K562 (cell line): Measurements from ENCODE around the gene ALG11. TPM values are rescaled to one million over a fixed set of nuclear protein-coding genes. Genes with fewer than 3 reads are reported as not detected.

Experiments
- ATAC-seq: fragments of 200-7000 bp; cut with Tn5 transposase; 3 replicates; pipeline ENCODE4 v1.9.1; 2020; ENCODE audit warnings: moderate library complexity
- BruUV-seq: library from RNA; stranded (reverse); fragments of 400-500 nt; replicated peaks from 2 replicates; lab custom pipeline; 2021; lab: Mats Ljungman, UMichigan
- CTCF ChIA-PET: fragments of 300-600 bp; formaldehyde crosslinking; extraction: SDS; loops from one replicate; lab custom pipeline; 2021; ENCODE audit warnings: low intra/inter-chr PET ratio; lab: Yijun Ruan, JAX
- POLR2A ChIA-PET: fragments of 300-600, 350-650 bp; sonication (Branson Sonifier 250); formaldehyde crosslinking; extraction: SDS; loops from one replicate; lab custom pipeline; 2021; ENCODE audit warnings: antibody characterized with exemption, inconsistent platforms; lab: Yijun Ruan, JAX
- DNase-seq, 4 experiments: peaks; one replicate each; pipeline versions ENCODE4 v3.0.0 to v3.0.0-alpha.2; 2011 to 2018; ENCODE audit warnings: low spot score in 3 of 4, mixed read lengths in 3 of 4; ENCODE audit errors: extremely low read depth in 1 of 4
- FAIRE-seq: peaks from 2 replicates; lab custom pipeline; 2011; peaks lifted over from hg19 to GRCh38; lab: Jason Lieb, UNC
- H2AFZ ChIP-seq: 2 replicates; pipeline ENCODE4 v1.6.0; 2011; ENCODE audit warnings: low read depth, low read length, control low read depth, inconsistent platforms
- H3K27ac ChIP-seq: fragments of 200-600 bp; 3 replicates; pipeline ENCODE4 v1.8.0; 2011; ENCODE audit warnings: low read depth, mild to moderate bottlenecking, control low read depth, inconsistent platforms, low read length, moderate library complexity, mixed read lengths; ENCODE audit errors: extremely low read depth
- H3K27me3 ChIP-seq, 2 experiments: fragments of 300-600 bp in 1 of 2; 2 replicates in 1 of 2; 3 replicates in 1 of 2; pipeline versions ENCODE4 v1.6.0 to v1.8.0; 2011; ENCODE audit warnings: inconsistent platforms in 2 of 2, low read length in 2 of 2, mild to moderate bottlenecking in 1 of 2, mixed read lengths in 1 of 2, moderate library complexity in 1 of 2; ENCODE audit not compliant: control insufficient read depth in 2 of 2, insufficient read depth in 2 of 2
- H3K36me3 ChIP-seq: fragments of 300-600 bp; 3 replicates; pipeline ENCODE4 v1.8.0; 2011; ENCODE audit warnings: mild to moderate bottlenecking, low read length, inconsistent platforms; ENCODE audit not compliant: control insufficient read depth, insufficient read depth
- H3K4me1 ChIP-seq, 2 experiments: fragments of 200-600 bp in 1 of 2; replicated peaks in 1 of 2; 2 replicates in 1 of 2; 3 replicates in 1 of 2; pipeline versions ENCODE4 v1.5.1 to v1.8.0; 2011; ENCODE audit warnings: inconsistent platforms in 2 of 2, low read length in 2 of 2, mild to moderate bottlenecking in 1 of 2, mixed read lengths in 1 of 2, moderate library complexity in 1 of 2; ENCODE audit not compliant: control insufficient read depth in 2 of 2, insufficient read depth in 2 of 2
- H3K4me2 ChIP-seq: 2 replicates; pipeline ENCODE4 v1.6.1; 2011; ENCODE audit warnings: low read length, control low read depth, inconsistent platforms, mixed read lengths; ENCODE audit not compliant: insufficient read depth
- H3K4me3 ChIP-seq: fragments of 200-600 bp; sonication (generic), shearing (Covaris generic); 2 replicates; pipeline ENCODE4 v1.5.1; 2016; ENCODE audit warnings: control low read depth, inconsistent platforms
- H3K79me2 ChIP-seq: fragments of 200-600 bp; 3 replicates; pipeline ENCODE4 v1.8.0; 2011; ENCODE audit warnings: low read length, inconsistent platforms; ENCODE audit not compliant: control insufficient read depth, insufficient read depth
- H3K9ac ChIP-seq, 2 experiments: 2 replicates each; pipeline versions ENCODE4 v1.6.0 to v1.6.1; 2011; ENCODE audit warnings: low read depth in 2 of 2, low read length in 2 of 2, control low read depth in 1 of 2, inconsistent platforms in 1 of 2, mild to moderate bottlenecking in 1 of 2, mixed read lengths in 1 of 2; ENCODE audit not compliant: insufficient read depth in 1 of 2
- H3K9me1 ChIP-seq: one replicate; pipeline ENCODE4 v1.6.0; 2011; ENCODE audit warnings: inconsistent platforms, mild to moderate bottlenecking, low read length, moderate library complexity; ENCODE audit not compliant: control insufficient read depth, insufficient read depth
- H3K9me3 ChIP-seq: replicated peaks from 2 replicates; pipeline ENCODE4 v1.5.1; 2011; ENCODE audit warnings: low read depth, low read length, inconsistent platforms; ENCODE audit not compliant: control insufficient read depth, insufficient read depth
- H4K20me1 ChIP-seq: replicated peaks from 2 replicates; pipeline ENCODE4 v1.6.1; 2011; ENCODE audit warnings: low read length, inconsistent platforms, mixed read lengths; ENCODE audit not compliant: control insufficient read depth, insufficient read depth
- BCOR ChIP-seq: fragments of 450-650 bp; IDR thresholded peaks from 2 replicates; pipeline ENCODE4 v1.6.1; 2016
- HINFP ChIP-seq: fragments of 450-650 bp; conservative IDR thresholded peaks from 2 replicates; pipeline ENCODE4 v1.6.1; 2016; ENCODE audit warnings: missing genetic modification characterization, low read depth, mild to moderate bottlenecking, control low read depth, missing compliant biosample characterization
- SIRT6 ChIP-seq: IDR thresholded peaks from one replicate; pipeline ENCODE4 v1.6.1; 2012; ENCODE audit warnings: low read depth, mild to moderate bottlenecking, control low read depth, inconsistent platforms, low read length, moderate library complexity
- ZNF384 ChIP-seq: IDR thresholded peaks from 2 replicates; pipeline ENCODE4 v1.6.1; 2012; ENCODE audit warnings: low read depth, low read length, improper control_type of control experiment
- ZNF511 ChIP-seq: sonication (generic); formaldehyde crosslinking; IDR thresholded peaks from 2 replicates; pipeline ENCODE4 v1.8.0; 2022; ENCODE audit warnings: mild to moderate bottlenecking, missing genetic modification reagents
- WGBS: fragments of 100-300 bp; shearing (Covaris generic); methylation state at CpG from one replicate; pipeline ENCODE4 v1.1.6; 2016; ENCODE audit warnings: low coverage, mixed read lengths; ENCODE audit not compliant: insufficient coverage; ENCODE audit errors: missing lambda C conversion rate; 5-methylcytosine and 5-hydroxymethylcytosine counted together
- in situ Hi-C: fragments of 300-500 bp; cut with MboI; formaldehyde crosslinking; loops from 4 replicates; pipeline ENCODE4 v1.15.0; 2018; ENCODE audit warnings: inconsistent platforms, mixed read lengths
- intact Hi-C: fragments of 100-400 bp; cut with micrococcal nuclease; formaldehyde crosslinking; loops from 2 replicates; pipeline ENCODE4 v1.14.2; 2022
- polyA plus RNA-seq, 8 experiments: library from polyadenylated mRNA; depleted of rRNA in 4 of 8; stranded (reverse) in 5 of 8; unstranded in 3 of 8; fragments of >200 nt; fragmentation: Nextera tagmentation in 2 of 8; fragmentation: Illumina TruSeq in 1 of 8; extraction: Ambion mirVana in 2 of 8; extraction: Trizol in 1 of 8; gene quantifications; 2 replicates each; pipeline versions ENCODE4 v1.2.1 to v1.2.3, GENCODE V29; 2011 to 2014; ENCODE audit warnings: inconsistent platforms in 1 of 8, missing spikeins in 1 of 8
- total RNA-seq, 7 experiments: library from RNA; depleted of rRNA in 6 of 7; stranded (reverse); fragments of >200 nt in 6 of 7; fragmentation: Illumina TruSeq in 2 of 7; extraction: Trizol in 2 of 7; gene quantifications; 2 replicates each; pipeline versions ENCODE4 v1.2.1 to v1.2.3, GENCODE V29; 2011 to 2021; ENCODE audit warnings: low replicate concordance in 1 of 7

Gene ALG11
- total and polyA plus RNA-seq, 9 of the 15 experiments (the other 6 are each of a cell fraction or from before 2014, with no cell fraction given): 7.3 to 19.2 (median 16.3) TPM

GRCh38 chr13:52024481-52024880 lies 12.3 kb downstream of the ALG11 start, which contains the start of gene UTP14C:
Gene UTP14C, plus strand, starts transcription at chr13:52024691. Its CDS starts 4,114 bp downstream, at chr13:52028805.
- Histone ChIP-seq H3K4me3 (no peak within 1 kb of the TSS), H3K9ac (no peak within 1 kb of the TSS), H3K4me1 (peaks cover 3 to 4% of the 10 kb centered on the region in 2 experiments; a peak in 2 of 5 replicates), H3K4me2 (no peak within 1 kb of the TSS), H3K36me3 (peaks cover 77% of the 10 kb centered on the region), H4K20me1 (no peaks in the 10 kb centered on the region), H3K27me3 (no peaks in the 10 kb centered on the region), H3K9me1 (peaks cover 3% of the 10 kb centered on the region), H3K79me2 (peaks cover 23% of the 10 kb centered on the region; the same call in 2 of the 3 replicates), H3K9me3 (peaks cover 6% of the 10 kb centered on the region), H2AFZ (no peak within 1 kb of the TSS), H3K27ac (no peak within 1 kb of the TSS)
- ATAC-seq: no peak
- TF ChIP-seq HINFP (no peak), BCOR (no peak), SIRT6 (no peak), ZNF384 (no peak), ZNF511 (CRISPR knock-in tag) (no peak)
- CTCF ChIA-PET: no interaction called here
- TSS peak; percentile 8 for BruUV-seq
- no peak for FAIRE-seq
- DNase-seq: no peak
- in situ Hi-C loops: no loop called here
- 94% methylated on average over 3 of the region's 3 CpGs for WGBS
- intact Hi-C loops: no loop called here
- POLR2A ChIA-PET: interaction anchor here (0.5 to 0.7 kb wide), 2 partner anchors 69 to 228 kb away, joined by 3 read pairs; no protein-coding TSS in a partner anchor
